Measurements from ENCODE around the gene CPN2. TPM values are rescaled to one million over a fixed set of nuclear protein-coding genes. Genes with fewer than 3 reads are reported as not detected.

The CPN2 gene
- total and polyA plus RNA-seq, 11 donors: 0.14 to 6.0 (median 0.72) TPM

DNA sequence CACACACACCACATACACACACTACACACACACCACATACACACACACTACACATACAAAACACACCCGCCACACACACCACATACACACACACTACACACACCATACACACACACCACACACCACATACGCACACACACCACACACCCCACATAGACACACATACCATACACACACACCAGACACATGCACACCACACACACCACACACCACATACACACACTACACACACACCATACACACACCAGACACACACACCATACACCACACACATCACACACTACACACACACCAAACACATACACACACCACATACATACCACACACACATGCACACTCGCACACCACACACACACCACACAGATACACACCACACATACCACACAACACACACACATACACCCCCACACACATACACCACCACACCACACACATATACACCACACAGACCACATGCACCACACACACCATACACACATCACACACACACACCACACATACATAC, 26.3 kb downstream of the CPN2 start:
- H3K4me3 ChIP-seq: no peak overlapping the region
- no peak overlapping the region for H3K27ac ChIP-seq
- no peak for TF ChIP-seq POLR2A (IDR thresholded peaks at IDR 0.05)
- TF ChIP-seq, protein P1, sequence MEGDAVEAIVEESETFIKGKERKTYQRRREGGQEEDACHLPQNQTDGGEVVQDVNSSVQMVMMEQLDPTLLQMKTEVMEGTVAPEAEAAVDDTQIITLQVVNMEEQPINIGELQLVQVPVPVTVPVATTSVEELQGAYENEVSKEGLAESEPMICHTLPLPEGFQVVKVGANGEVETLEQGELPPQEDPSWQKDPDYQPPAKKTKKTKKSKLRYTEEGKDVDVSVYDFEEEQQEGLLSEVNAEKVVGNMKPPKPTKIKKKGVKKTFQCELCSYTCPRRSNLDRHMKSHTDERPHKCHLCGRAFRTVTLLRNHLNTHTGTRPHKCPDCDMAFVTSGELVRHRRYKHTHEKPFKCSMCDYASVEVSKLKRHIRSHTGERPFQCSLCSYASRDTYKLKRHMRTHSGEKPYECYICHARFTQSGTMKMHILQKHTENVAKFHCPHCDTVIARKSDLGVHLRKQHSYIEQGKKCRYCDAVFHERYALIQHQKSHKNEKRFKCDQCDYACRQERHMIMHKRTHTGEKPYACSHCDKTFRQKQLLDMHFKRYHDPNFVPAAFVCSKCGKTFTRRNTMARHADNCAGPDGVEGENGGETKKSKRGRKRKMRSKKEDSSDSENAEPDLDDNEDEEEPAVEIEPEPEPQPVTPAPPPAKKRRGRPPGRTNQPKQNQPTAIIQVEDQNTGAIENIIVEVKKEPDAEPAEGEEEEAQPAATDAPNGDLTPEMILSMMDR (IDR thresholded peaks at IDR 0.05): no peak
- ATAC-seq (no peak), DNase-seq (no peak)
- peaks cover 0 to 18% (median 5%) of the 10 kb centered on the region in 12 donors for H3K4me1 ChIP-seq
- H3K9me3 ChIP-seq: no peaks in the 10 kb centered on the region
- intact Hi-C loops (cut with DNase I): no loop called here
- no peaks in the 10 kb centered on the region for H3K36me3 ChIP-seq
- H3K27me3 ChIP-seq: peaks cover 0 to 21% (median 6%) of the 10 kb centered on the region in 9 donors
- 95 to 97% (median 96%) methylated on average over 3 of the region's 3 CpGs for WGBS, 4 donors

DNA sequence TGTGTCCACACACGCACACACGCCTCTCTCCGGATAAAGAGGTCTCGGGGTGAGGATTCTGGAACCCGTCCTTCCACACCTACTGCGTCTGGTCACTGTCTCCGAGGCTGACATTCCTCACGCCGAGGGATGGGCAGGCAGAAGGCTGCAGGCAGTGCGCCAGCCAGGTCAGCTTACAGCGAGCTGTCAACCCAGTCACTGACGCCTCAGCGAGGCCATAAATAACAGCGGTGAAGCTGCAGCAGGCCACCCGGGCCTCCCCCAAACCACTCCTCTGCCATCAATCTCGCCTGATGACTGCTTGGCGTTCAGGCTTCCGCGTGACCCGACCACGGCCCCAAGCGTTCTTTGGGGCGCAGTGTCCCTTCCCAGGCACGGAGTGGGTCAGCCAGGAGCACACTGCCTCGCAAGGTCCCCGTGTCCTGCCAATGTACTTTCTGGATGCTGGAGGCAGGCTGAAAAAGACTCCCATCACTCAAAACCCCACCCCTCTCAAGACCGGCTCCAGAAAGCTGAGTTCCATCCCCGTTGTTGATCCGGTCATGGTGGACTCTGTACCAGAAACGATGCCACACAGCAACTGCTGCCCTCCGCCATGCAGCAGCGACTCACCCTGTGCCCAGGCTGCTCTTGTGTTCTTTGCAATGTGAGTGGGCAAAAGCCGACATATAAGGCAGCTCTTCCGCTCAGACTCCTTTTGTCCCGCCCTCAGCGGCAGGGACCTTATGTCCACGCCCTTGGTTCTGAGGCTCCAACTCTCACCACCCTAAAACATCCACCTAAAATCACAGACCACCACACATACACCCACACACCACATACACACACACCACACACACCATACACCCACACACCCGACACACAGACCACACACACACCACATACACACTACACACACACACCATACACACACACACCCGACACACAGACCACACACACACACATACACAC, 27.1 kb downstream of the CPN2 start:
- Histone ChIP-seq H3K4me3 (peak overlapping the region in 10 of 12 donors; percentile 23 to 53 (median 42)), H3K36me3 (no peaks in the 10 kb centered on the region), H3K4me1 (peaks cover 0 to 11% (median 3%) of the 10 kb centered on the region in 12 donors), H3K27me3 (peaks cover 0 to 23% (median 6%) of the 10 kb centered on the region in 9 donors), H3K27ac (peak overlapping the region; percentile 4 to 96 (median 84)), H3K9me3 (peaks cover 0 to 6% (median 0%) of the 10 kb centered on the region in 12 donors)
- DNase-seq: peak; percentile 88 to 95 (median 91)
- TF ChIP-seq, protein P1 (IDR thresholded peaks at IDR 0.05): no peak
- no peak for TF ChIP-seq POLR2A (IDR thresholded peaks at IDR 0.05)
- peak; percentile 88 to 95 (median 92) for ATAC-seq
- 15 to 24% (median 20%) methylated on average over 36 to 39 of the region's 39 CpGs for WGBS, 4 donors
- intact Hi-C loops (cut with DNase I): loop anchor here in 1 of 10 donors (2.0 kb wide), 1 partner anchor 181 kb away; no protein-coding TSS in a partner anchor

DNA sequence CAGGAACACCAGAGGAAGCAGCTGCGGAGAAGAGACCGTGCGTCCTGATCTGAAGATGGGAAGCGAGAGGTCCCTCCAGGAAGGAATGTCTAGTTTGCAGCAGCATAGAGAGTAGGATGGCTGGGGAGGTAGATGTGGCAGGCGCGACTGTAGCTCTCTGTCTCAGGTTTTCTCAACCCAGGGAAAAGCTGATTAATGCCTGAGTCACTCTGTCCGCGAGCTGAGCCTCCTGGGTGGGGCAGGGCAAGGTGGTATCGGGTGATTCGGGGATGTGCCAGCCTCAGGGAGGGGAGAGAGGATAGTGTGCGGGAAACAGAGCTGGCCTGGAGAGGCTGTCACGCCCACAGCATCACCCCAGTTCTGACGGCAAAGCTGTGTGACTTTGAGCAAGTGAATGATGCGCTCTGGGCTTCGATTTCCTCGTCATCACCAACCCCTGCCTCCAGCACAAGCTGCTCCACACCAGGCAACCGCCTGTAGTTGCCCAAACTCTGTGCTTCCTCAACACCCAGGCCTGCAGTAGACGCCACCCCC, 28.4 kb downstream of the CPN2 start:
- no peak for DNase-seq

More for the DNA sequence above, 28.4 kb downstream of the CPN2 start:
- TF ChIP-seq, protein P1 (IDR thresholded peaks at IDR 0.05): no peak
- no peak for TF ChIP-seq POLR2A (IDR thresholded peaks at IDR 0.05)
- Histone ChIP-seq H3K4me3 (no peak overlapping the region), H3K9me3 (peaks cover 0 to 12% (median under 1%) of the 10 kb centered on the region in 12 donors), H3K36me3 (no peaks in the 10 kb centered on the region), H3K4me1 (peaks cover 0 to 11% (median 3%) of the 10 kb centered on the region in 12 donors), H3K27ac (peak overlapping the region in 2 of 12 donors; percentile 3 to 82), H3K27me3 (peaks cover 0 to 30% (median 6%) of the 10 kb centered on the region in 9 donors)
- 71 to 78% (median 73%) methylated on average over 18 of the region's 18 CpGs for WGBS, 4 donors
- intact Hi-C loops (cut with DNase I): loop anchor here in 1 of 10 donors (2.0 kb wide), 1 partner anchor 180 kb away; no protein-coding TSS in a partner anchor
- no peak for ATAC-seq

All from heart left ventricle (tissue), 16 donors.